Subcutaneous abdominal adipose tissue (tissue), 5 donors: ENCODE measurements around the gene ZFP36.
"Not testable (repeated sequence)": the region's sequence is repeated elsewhere in the genome, so short reads cannot be mapped to it uniquely, and the experiment has no call there.

ENCODE experiments used
- H3K27ac ChIP-seq: one replicate; pipeline ENCODE4 v1.7.0; 2013; ENCODE audit warnings: low read depth, mild to moderate bottlenecking, inconsistent platforms, low read length, moderate library complexity
- H3K27me3 ChIP-seq, 5 donors: one replicate each; pipeline ENCODE4 v1.7.0; 2013; ENCODE audit warnings: low read length in 5 of 5, inconsistent platforms in 1 of 5; ENCODE audit not compliant: control insufficient read depth in 5 of 5, insufficient read depth in 4 of 5
- H3K36me3 ChIP-seq, 5 donors: one replicate each; pipeline ENCODE4 v1.7.0; 2013; ENCODE audit warnings: low read length in 5 of 5; ENCODE audit not compliant: control insufficient read depth in 5 of 5, insufficient read depth in 5 of 5
- H3K4me1 ChIP-seq, 5 donors: one replicate each; pipeline ENCODE4 v1.7.0; 2013; ENCODE audit warnings: low read length in 5 of 5, mild to moderate bottlenecking in 3 of 5, moderate library complexity in 1 of 5; ENCODE audit not compliant: control insufficient read depth in 5 of 5, insufficient read depth in 5 of 5
- H3K4me3 ChIP-seq, 5 donors: one replicate each; pipeline ENCODE4 v1.7.0; 2013; ENCODE audit warnings: low read length in 5 of 5, low read depth in 1 of 5
- H3K9ac ChIP-seq, 5 donors: one replicate each; pipeline ENCODE4 v1.7.0; 2013; ENCODE audit warnings: low read length in 5 of 5, mild to moderate bottlenecking in 4 of 5, moderate library complexity in 3 of 5
- H3K9me3 ChIP-seq, 5 donors: one replicate each; pipeline ENCODE4 v1.7.0; 2013; ENCODE audit warnings: low read length in 5 of 5; ENCODE audit not compliant: control insufficient read depth in 5 of 5
- donor health status: healthy.
- donor health status: healthy.
- donor health status: healthy.
- donor health status: healthy.
- donor health status: healthy.

Gene ZFP36

GRCh38 chr19:39444598-39445195 lies 38.0 kb downstream of the ZFP36 start:
- peak overlapping the region; percentile 96 for H3K27ac ChIP-seq

GRCh38 chr19:39445196-39446111 lies 38.8 kb downstream of the ZFP36 start, which contains the start of gene SUPT5H:
Gene SUPT5H, plus strand, starts transcription at chr19:39445582. Its CDS starts 309 bp downstream, at chr19:39445891.
- Histone ChIP-seq H3K27me3 (no peaks in the 10 kb centered on the region), H3K9me3 (no peaks in the 10 kb centered on the region), H3K4me3 (peak within 1 kb of the TSS; percentile 83 to 99 (median 98)), H3K27ac (peak within 1 kb of the TSS; percentile 96), H3K4me1 (peaks cover 2 to 44% (median 38%) of the 10 kb centered on the region in 5 donors), H3K36me3 (peaks cover 0 to 14% (median 9%) of the 10 kb centered on the region in 5 donors), H3K9ac (peak within 1 kb of the TSS; percentile 96 to 100 (median 98))

More at GRCh38 chr19:39444598-39445195, 38.0 kb downstream of the ZFP36 start:
- H3K36me3 ChIP-seq = peaks cover 0 to 14% (median 9%) of the 10 kb centered on the region in 5 donors
- no peaks in the 10 kb centered on the region for H3K27me3 ChIP-seq
- peaks cover 2 to 47% (median 36%) of the 10 kb centered on the region in 5 donors for H3K4me1 ChIP-seq
- H3K9me3 ChIP-seq = no peaks in the 10 kb centered on the region
- peak overlapping the region; percentile 83 to 99 (median 98) for H3K4me3 ChIP-seq
- H3K9ac ChIP-seq = peak overlapping the region; percentile 96 to 100 (median 98)

GRCh38 chr19:39446365-39447084 lies 39.9 kb downstream of the ZFP36 start:
- no peaks in the 10 kb centered on the region for H3K27me3 ChIP-seq
- no peaks in the 10 kb centered on the region for H3K9me3 ChIP-seq
- H3K27ac ChIP-seq = peak overlapping the region; percentile 96
- peaks cover 0 to 14% (median 9%) of the 10 kb centered on the region in 5 donors for H3K36me3 ChIP-seq
- peak overlapping the region; percentile 96 to 100 (median 98) for H3K9ac ChIP-seq
- H3K4me1 ChIP-seq = peaks cover 2 to 43% (median 40%) of the 10 kb centered on the region in 5 donors
- H3K4me3 ChIP-seq = peak overlapping the region; percentile 83 to 99 (median 98)

GRCh38 chr19:39448271-39448670 lies 41.6 kb downstream of the ZFP36 start:
- H3K4me1 ChIP-seq = peaks cover 2 to 43% (median 40%) of the 10 kb centered on the region in 5 donors
- no peak overlapping the region for H3K4me3 ChIP-seq
- H3K27ac ChIP-seq = no peak overlapping the region
- no peaks in the 10 kb centered on the region for H3K27me3 ChIP-seq
- peaks cover 0 to 28% (median 12%) of the 10 kb centered on the region in 5 donors for H3K36me3 ChIP-seq
- H3K9ac ChIP-seq = peak overlapping the region in 3 of 5 donors; percentile 2 to 43 (median 6)
- no peaks in the 10 kb centered on the region for H3K9me3 ChIP-seq

- H3K9ac ChIP-seq = peak overlapping the region in 1 of 5 donors; percentile 8
- H3K4me1 ChIP-seq = peaks cover 2 to 43% (median 40%) of the 10 kb centered on the region in 5 donors
- H3K9me3 ChIP-seq = no peaks in the 10 kb centered on the region
- no peak overlapping the region for H3K4me3 ChIP-seq
- H3K36me3 ChIP-seq = peaks cover 4 to 36% (median 22%) of the 10 kb centered on the region in 5 donors
- no peaks in the 10 kb centered on the region for H3K27me3 ChIP-seq
- H3K27ac ChIP-seq = no peak overlapping the region
Measured at GRCh38 chr19:39449116-39449797, 42.6 kb downstream of the ZFP36 start.

- H3K9me3 ChIP-seq, H3K27ac ChIP-seq, H3K4me3 ChIP-seq, H3K27me3 ChIP-seq: not testable (repeated sequence)
- Histone ChIP-seq H3K4me1 (peaks cover 2 to 30% (median 28%) of the 10 kb centered on the region in 5 donors), H3K9ac (peak overlapping the region in 1 of 5 donors; percentile 6), H3K36me3 (peaks cover 4 to 42% (median 27%) of the 10 kb centered on the region in 5 donors)
Measured at GRCh38 chr19:39451257-39451656, 44.6 kb downstream of the ZFP36 start.
